H9 (cell line): Measurements from ENCODE around the gene PRPF40A. TPM values are rescaled to one million over a fixed set of nuclear protein-coding genes. Genes with fewer than 3 reads are reported as not detected.

ENCODE experiments used
- DNase-seq: peaks from one replicate; pipeline ENCODE4 v3.0.0-alpha.2; 2017
- H2AFZ ChIP-seq: one replicate; pipeline ENCODE4 v1.6.1; 2013; ENCODE audit warnings: mild to moderate bottlenecking, low read length, control low read depth, moderate library complexity
- H2AK5ac ChIP-seq: 2 replicates; pipeline ENCODE4 v1.6.1; 2013; ENCODE audit warnings: low read length, control low read depth, mixed read lengths; ENCODE audit not compliant: insufficient read length
- H2BK120ac ChIP-seq: one replicate; pipeline ENCODE4 v1.6.1; 2013; ENCODE audit warnings: low read depth, mild to moderate bottlenecking, low read length, control low read depth, inconsistent platforms; ENCODE audit not compliant: poor library complexity, severe bottlenecking
- H2BK12ac ChIP-seq: 2 replicates; pipeline ENCODE4 v1.6.1; 2013; ENCODE audit warnings: low read length, control low read depth, mixed read lengths, low read depth; ENCODE audit not compliant: insufficient read length
- H2BK15ac ChIP-seq: 2 replicates; pipeline ENCODE4 v1.6.1; 2013; ENCODE audit warnings: low read depth, low read length, control low read depth
- H2BK20ac ChIP-seq: one replicate; pipeline ENCODE4 v1.6.1; 2013; ENCODE audit warnings: low read depth, mild to moderate bottlenecking, low read length, control low read depth, inconsistent platforms; ENCODE audit not compliant: poor library complexity, severe bottlenecking
- H2BK5ac ChIP-seq: 2 replicates; pipeline ENCODE4 v1.6.1; 2013; ENCODE audit warnings: low read length, control low read depth, mixed read lengths; ENCODE audit not compliant: insufficient read length
- H3K14ac ChIP-seq: 2 replicates; pipeline ENCODE4 v1.6.1; 2013; ENCODE audit warnings: low read length, control low read depth; ENCODE audit not compliant: insufficient read depth
- H3K18ac ChIP-seq: 2 replicates; pipeline ENCODE4 v1.6.1; 2013; ENCODE audit warnings: low read depth, mild to moderate bottlenecking, mixed read lengths, low read length, control low read depth; ENCODE audit not compliant: insufficient read length
- H3K23ac ChIP-seq: 2 replicates; pipeline ENCODE4 v1.6.1; 2013; ENCODE audit warnings: low read length, control low read depth, mixed read lengths, low read depth; ENCODE audit not compliant: insufficient read length
- H3K23me2 ChIP-seq: 2 replicates; pipeline ENCODE4 v1.6.1; 2013; ENCODE audit warnings: low read depth, mild to moderate bottlenecking, mixed read lengths, low read length, control low read depth; ENCODE audit not compliant: insufficient read length, poor library complexity, severe bottlenecking
- H3K27ac ChIP-seq: 2 replicates; pipeline ENCODE4 v1.5.1; 2013; ENCODE audit warnings: low read length, control low read depth, mixed read lengths, low read depth; ENCODE audit not compliant: insufficient read length
- H3K27me3 ChIP-seq: 2 replicates; pipeline ENCODE4 v1.6.1; 2013; ENCODE audit warnings: low read length, control low read depth, inconsistent platforms; ENCODE audit not compliant: insufficient read depth
- H3K4ac ChIP-seq: 2 replicates; pipeline ENCODE4 v1.6.1; 2013; ENCODE audit warnings: low read depth, mild to moderate bottlenecking, control low read depth, inconsistent platforms, low read length, moderate library complexity
- H3K4me1 ChIP-seq: 2 replicates; pipeline ENCODE4 v1.6.1; 2013; ENCODE audit warnings: low read length, control low read depth, inconsistent platforms; ENCODE audit not compliant: insufficient read depth
- H3K4me2 ChIP-seq: 2 replicates; pipeline ENCODE4 v1.6.1; 2013; ENCODE audit warnings: low read length, control low read depth, mixed read lengths; ENCODE audit not compliant: insufficient read length, insufficient read depth
- H3K56ac ChIP-seq: 2 replicates; pipeline ENCODE4 v1.6.1; 2013; ENCODE audit warnings: low read depth, mild to moderate bottlenecking, mixed read lengths, low read length, control low read depth; ENCODE audit not compliant: insufficient read length
- H3K79me1 ChIP-seq: 2 replicates; pipeline ENCODE4 v1.6.1; 2013; ENCODE audit warnings: low read depth, mild to moderate bottlenecking, moderate library complexity, low read length, control low read depth, inconsistent platforms; ENCODE audit not compliant: insufficient read depth, poor library complexity, severe bottlenecking
- H3K79me2 ChIP-seq: 2 replicates; pipeline ENCODE4 v1.6.1; 2013; ENCODE audit warnings: low read length, control low read depth, inconsistent platforms; ENCODE audit not compliant: insufficient read depth
- H3K9ac ChIP-seq: 2 replicates; pipeline ENCODE4 v1.6.1; 2013; ENCODE audit warnings: low read length, control low read depth, mixed read lengths; ENCODE audit not compliant: insufficient read length; ENCODE audit errors: extremely low read depth
- H3K9me3 ChIP-seq: one replicate; pipeline ENCODE4 v1.6.1; 2013; ENCODE audit warnings: low read depth, low read length, inconsistent platforms; ENCODE audit not compliant: control insufficient read depth
- H3T11ph ChIP-seq: one replicate; pipeline ENCODE4 v1.6.1; 2013; ENCODE audit warnings: mild to moderate bottlenecking, low read length, control low read depth, inconsistent platforms
- H4K20me1 ChIP-seq: one replicate; pipeline ENCODE4 v1.6.1; 2013; ENCODE audit not compliant: control insufficient read depth, insufficient read length, insufficient read depth
- H4K5ac ChIP-seq: 2 replicates; pipeline ENCODE4 v1.6.1; 2013; ENCODE audit warnings: low read depth, mild to moderate bottlenecking, mixed read lengths, low read length, control low read depth; ENCODE audit not compliant: insufficient read length
- H4K8ac ChIP-seq: replicated peaks from 2 replicates; pipeline ENCODE4 v1.6.1; 2013; ENCODE audit warnings: low read length, control low read depth, mixed read lengths, low read depth; ENCODE audit not compliant: insufficient read length
- H4K91ac ChIP-seq: 2 replicates; pipeline ENCODE4 v1.6.1; 2013; ENCODE audit warnings: low read depth, mild to moderate bottlenecking, moderate library complexity, mixed read lengths, low read length, control low read depth; ENCODE audit not compliant: insufficient read length
- H3K27ac Mint-ChIP-seq, 3 experiments: 2 replicates in 2 of 3; 3 replicates in 1 of 3; pipeline ENCODE4 v1.8.0; 2020 to 2021; ENCODE audit warnings: mixed read lengths in 3 of 3, mild to moderate bottlenecking in 1 of 3, moderate library complexity in 1 of 3
- H3K27me3 Mint-ChIP-seq: 2 replicates; pipeline ENCODE4 v1.8.0; 2021; ENCODE audit warnings: low read depth, mild to moderate bottlenecking, moderate library complexity, mixed read lengths
- H3K36me3 Mint-ChIP-seq, 3 experiments: 2 replicates in 2 of 3; 3 replicates in 1 of 3; pipeline ENCODE4 v1.8.0; 2020 to 2021; ENCODE audit warnings: low read depth in 3 of 3, mixed read lengths in 3 of 3; ENCODE audit not compliant: insufficient read depth in 1 of 3
- H3K4me1 Mint-ChIP-seq, 2 experiments: 2 replicates each; pipeline ENCODE4 v1.8.0; 2020; ENCODE audit warnings: mixed read lengths in 2 of 2
- H3K4me3 Mint-ChIP-seq, 2 experiments: 2 replicates in 1 of 2; 3 replicates in 1 of 2; pipeline ENCODE4 v1.8.0; 2020 to 2021; ENCODE audit warnings: mild to moderate bottlenecking in 2 of 2, mixed read lengths in 2 of 2, moderate library complexity in 1 of 2
- H3K9me3 Mint-ChIP-seq, 2 experiments: 2 replicates in 1 of 2; 3 replicates in 1 of 2; pipeline ENCODE4 v1.8.0; 2020; ENCODE audit warnings: mild to moderate bottlenecking in 2 of 2, mixed read lengths in 2 of 2, moderate library complexity in 1 of 2
- WGBS: extraction: QIAGEN DNeasy Blood & Tissue Kit; methylation state at CpG from one replicate; pipeline ENCODE4 v1.1.7; 2013; ENCODE audit warnings: missing lambda C conversion rate, low lambda C conversion rate, mixed read lengths; ENCODE audit not compliant: insufficient read length; ENCODE audit errors: extremely low coverage; 5-methylcytosine and 5-hydroxymethylcytosine counted together
- total RNA-seq: library from RNA; stranded (reverse); gene quantifications from 2 replicates; pipeline ENCODE4 v1.2.1, GENCODE V29; 2021
- TF ChIP-seq, protein P1 (sequence below): fragments of 200-600 bp; sonication (generic); conservative IDR thresholded peaks from 3 replicates; pipeline ENCODE4 v1.8.0; 2021; ENCODE audit warnings: antibody characterized with exemption, mild to moderate bottlenecking

Gene PRPF40A
- total RNA-seq, 1 experiment from 2014 or later: 158 TPM

DNA sequence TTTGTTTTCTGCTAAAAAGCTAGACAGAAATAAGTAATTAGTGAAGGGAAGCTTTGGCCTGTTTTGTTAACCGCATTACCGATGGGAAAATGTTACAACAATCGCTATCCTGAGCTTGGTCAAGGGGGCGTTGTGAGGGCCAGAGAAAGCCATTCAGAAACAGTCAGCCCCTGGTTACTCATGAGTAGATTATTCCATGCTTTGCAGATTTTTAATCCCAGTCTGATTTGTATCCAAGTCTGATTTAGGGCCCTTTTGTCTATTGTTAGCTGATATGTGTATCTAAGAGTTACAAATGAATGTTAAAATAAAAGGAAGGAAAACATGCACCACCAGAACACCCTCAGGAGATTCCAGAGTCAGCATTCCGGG lies 99.1 kb downstream of the PRPF40A start:
- H2AK5ac ChIP-seq: no peak overlapping the region
- no peak overlapping the region for H2BK120ac ChIP-seq
- no peak overlapping the region for H3K27ac ChIP-seq
- H3K27me3 ChIP-seq: no peaks in the 10 kb centered on the region
- TF ChIP-seq, protein P1, sequence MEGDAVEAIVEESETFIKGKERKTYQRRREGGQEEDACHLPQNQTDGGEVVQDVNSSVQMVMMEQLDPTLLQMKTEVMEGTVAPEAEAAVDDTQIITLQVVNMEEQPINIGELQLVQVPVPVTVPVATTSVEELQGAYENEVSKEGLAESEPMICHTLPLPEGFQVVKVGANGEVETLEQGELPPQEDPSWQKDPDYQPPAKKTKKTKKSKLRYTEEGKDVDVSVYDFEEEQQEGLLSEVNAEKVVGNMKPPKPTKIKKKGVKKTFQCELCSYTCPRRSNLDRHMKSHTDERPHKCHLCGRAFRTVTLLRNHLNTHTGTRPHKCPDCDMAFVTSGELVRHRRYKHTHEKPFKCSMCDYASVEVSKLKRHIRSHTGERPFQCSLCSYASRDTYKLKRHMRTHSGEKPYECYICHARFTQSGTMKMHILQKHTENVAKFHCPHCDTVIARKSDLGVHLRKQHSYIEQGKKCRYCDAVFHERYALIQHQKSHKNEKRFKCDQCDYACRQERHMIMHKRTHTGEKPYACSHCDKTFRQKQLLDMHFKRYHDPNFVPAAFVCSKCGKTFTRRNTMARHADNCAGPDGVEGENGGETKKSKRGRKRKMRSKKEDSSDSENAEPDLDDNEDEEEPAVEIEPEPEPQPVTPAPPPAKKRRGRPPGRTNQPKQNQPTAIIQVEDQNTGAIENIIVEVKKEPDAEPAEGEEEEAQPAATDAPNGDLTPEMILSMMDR: no peak
- no CpG with 5 or more reads among the region's 5 CpGs for WGBS
- H3K56ac ChIP-seq: no peak overlapping the region
- H4K91ac ChIP-seq: no peak overlapping the region
- H3K4me2 ChIP-seq: no peak overlapping the region
- no peak overlapping the region for H3K23ac ChIP-seq
- H3K9ac ChIP-seq: no peak overlapping the region
- H3K14ac ChIP-seq: no peak overlapping the region
- no peaks in the 10 kb centered on the region for H3K23me2 ChIP-seq
- Mint-ChIP-seq H3K27ac (peak overlapping the region in 1 of 3 experiments; percentile 34; a peak in 1 of 7 replicates), H3K27me3 (no peaks in the 10 kb centered on the region), H3K4me1 (no peaks in the 10 kb centered on the region), H3K4me3 (no peak overlapping the region), H3K9me3 (no peaks in the 10 kb centered on the region), H3K36me3 (peaks cover 16 to 71% (median 60%) of the 10 kb centered on the region in 3 experiments; a peak in 6 of 7 replicates)
- no peak for DNase-seq
- H2AFZ ChIP-seq: no peak overlapping the region
- H4K20me1 ChIP-seq: no peaks in the 10 kb centered on the region
- no peak overlapping the region for H3K18ac ChIP-seq
- no peak overlapping the region for H2BK5ac ChIP-seq
- no peak overlapping the region for H2BK15ac ChIP-seq
- no peak overlapping the region for H3T11ph ChIP-seq
- H3K79me2 ChIP-seq: no peaks in the 10 kb centered on the region
- no peak overlapping the region for H2BK12ac ChIP-seq
- H4K8ac ChIP-seq: no peak overlapping the region
- H3K4me1 ChIP-seq: no peaks in the 10 kb centered on the region
- H3K4ac ChIP-seq: no peak overlapping the region
- H3K9me3 ChIP-seq: no peaks in the 10 kb centered on the region
- H2BK20ac ChIP-seq: no peak overlapping the region
- no peak overlapping the region for H4K5ac ChIP-seq
- no peaks in the 10 kb centered on the region for H3K79me1 ChIP-seq
